ENCODE data around the gene PTPN22. TPM values are rescaled to one million over a fixed set of nuclear protein-coding genes. Genes with fewer than 3 reads are reported as not detected.

The PTPN22 gene
- total and polyA plus RNA-seq, 9 of the 15 experiments (the other 6 are each of a cell fraction or from before 2014, with no cell fraction given) = 0.45 to 4.6 (median 1.1) TPM

DNA sequence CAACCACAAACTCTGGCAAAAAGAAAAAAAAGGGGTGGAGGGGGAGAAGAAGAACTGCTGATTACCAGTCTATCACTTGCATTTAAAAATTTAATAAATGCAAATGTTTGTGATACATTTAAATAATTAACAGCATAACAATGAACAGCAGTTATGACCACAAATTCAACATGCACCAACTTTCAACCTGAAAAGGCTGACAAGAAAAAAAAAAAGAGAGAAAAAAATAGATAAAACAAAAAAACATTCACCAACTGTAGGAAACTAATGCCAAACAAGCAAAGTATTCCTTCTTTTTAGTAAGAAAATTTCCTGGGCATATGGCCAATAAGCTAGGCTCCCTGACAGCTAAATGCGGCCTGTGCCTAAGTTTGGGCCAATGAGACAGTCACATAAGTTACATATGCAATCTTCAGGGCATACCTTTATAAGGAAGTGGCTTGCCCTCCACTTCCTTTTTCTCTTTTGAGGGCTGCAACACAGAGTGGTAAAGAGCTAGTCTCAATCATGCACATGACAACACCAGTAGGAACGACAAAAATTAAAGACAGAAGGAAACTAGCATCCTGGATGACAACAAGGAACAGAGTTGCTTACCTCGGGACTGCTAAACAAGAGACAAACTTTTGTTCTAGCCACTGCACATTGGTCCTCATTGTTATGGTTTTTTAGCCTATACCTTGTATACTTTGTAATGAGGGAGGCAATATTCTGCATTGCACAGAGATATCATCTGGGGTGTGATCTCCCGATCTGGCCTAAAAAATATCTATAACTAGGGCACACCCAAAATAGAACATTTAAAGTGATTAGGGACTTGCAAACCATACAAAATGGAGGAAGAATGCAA lies 88.0 kb downstream of the PTPN22 start (continued):
- TF ChIP-seq HDAC6 (IDR thresholded peaks at IDR 0.05; ENCODE audit: low read depth, low read length) (no peak), KAT7 (CRISPR knock-in tag; IDR thresholded peaks at IDR 0.05; ENCODE audit: borderline replicate concordance) (no peak), ZFP30 (CRISPR knock-in tag; IDR thresholded peaks at IDR 0.05; ENCODE audit: borderline replicate concordance) (no peak), ZNF277 (CRISPR knock-in tag; IDR thresholded peaks at IDR 0.05; ENCODE audit: borderline replicate concordance) (no peak), ZNF830 (CRISPR knock-in tag; IDR thresholded peaks at IDR 0.05) (no peak), BRCA1 (IDR thresholded peaks at IDR 0.05) (no peak), BRCA1 (CRISPR knock-in tag; IDR thresholded peaks at IDR 0.05) (no peak), ZNF23 (CRISPR knock-in tag; IDR thresholded peaks at IDR 0.05) (no peak), ELK1 (CRISPR knock-in tag; IDR thresholded peaks at IDR 0.05) (no peak), ZNF707 (CRISPR knock-in tag; conservative IDR thresholded peaks at IDR 0.05) (no peak), COPS2 (conservative IDR thresholded peaks at IDR 0.05) (no peak), ZBTB8A (IDR thresholded peaks at IDR 0.05; ENCODE audit: partially characterized antibody) (no peak), SIX5 (IDR thresholded peaks at IDR 0.05; ENCODE audit: borderline replicate concordance in 1 of 2, insufficient read depth in 1 of 2, low read depth in 1 of 2, low read length in 2 of 2) (no peak), SNRNP70 (optimal IDR thresholded peaks at IDR 0.05; ENCODE audit: low read depth, low read length) (no peak), MLX (CRISPR knock-in tag; conservative IDR thresholded peaks at IDR 0.05) (no peak), CXXC5 (CRISPR knock-in tag; IDR thresholded peaks at IDR 0.05) (no peak; the same call in 1 of the 2 replicates), CBX5 (IDR thresholded peaks at IDR 0.05; ENCODE audit: borderline replicate concordance, low read depth) (no peak), GTF2B (IDR thresholded peaks at IDR 0.05; ENCODE audit: extremely low read depth, insufficient read length) (no peak), ARID2 (IDR thresholded peaks at IDR 0.05) (no peak)
- TF ChIP-seq, protein P1, sequence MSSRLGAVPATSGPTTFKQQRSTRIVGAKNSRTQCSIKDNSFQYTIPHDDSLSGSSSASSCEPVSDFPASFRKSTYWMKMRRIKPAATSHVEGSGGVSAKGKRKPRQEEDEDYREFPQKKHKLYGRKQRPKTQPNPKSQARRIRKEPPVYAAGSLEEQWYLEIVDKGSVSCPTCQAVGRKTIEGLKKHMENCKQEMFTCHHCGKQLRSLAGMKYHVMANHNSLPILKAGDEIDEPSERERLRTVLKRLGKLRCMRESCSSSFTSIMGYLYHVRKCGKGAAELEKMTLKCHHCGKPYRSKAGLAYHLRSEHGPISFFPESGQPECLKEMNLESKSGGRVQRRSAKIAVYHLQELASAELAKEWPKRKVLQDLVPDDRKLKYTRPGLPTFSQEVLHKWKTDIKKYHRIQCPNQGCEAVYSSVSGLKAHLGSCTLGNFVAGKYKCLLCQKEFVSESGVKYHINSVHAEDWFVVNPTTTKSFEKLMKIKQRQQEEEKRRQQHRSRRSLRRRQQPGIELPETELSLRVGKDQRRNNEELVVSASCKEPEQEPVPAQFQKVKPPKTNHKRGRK (tag; IDR thresholded peaks at IDR 0.05) = no peak

All from K562 (cell line).